Fibroblast of skin of back (primary cell): Measurements from ENCODE around the gene HCLS1.
"Not testable (repeated sequence)": the region's sequence is repeated elsewhere in the genome, so short reads cannot be mapped to it uniquely, and the experiment has no call there.

Experiments used
- DNase-seq: peaks from one replicate; pipeline ENCODE4 v3.0.0-alpha.2; 2013

HCLS1 gene

GRCh38 chr3:121595765-121596406, 64.8 kb downstream of the HCLS1 start:
- DNase-seq = no peak

- no peak for DNase-seq
These were observed 65.9 kb downstream of the HCLS1 start for GRCh38 chr3:121594850-121595249.

- not testable (repeated sequence) for DNase-seq
These were observed 66.9 kb downstream of the HCLS1 start for GRCh38 chr3:121593806-121594205.

- DNase-seq = no peak
These were observed 67.6 kb downstream of the HCLS1 start, which contains the start of gene FBXO40 for GRCh38 chr3:121592856-121593702. TSS of gene FBXO40 (plus strand) at chr3:121593379. CDS start at chr3:121620576, 27,197 bp downstream.

GRCh38 chr3:121584418-121584817, 76.3 kb downstream of the HCLS1 start:
- DNase-seq = no peak

- DNase-seq = no peak
These were observed 79.0 kb downstream of the HCLS1 start for GRCh38 chr3:121581691-121582090.
